Upper lobe of right lung (tissue), 1 donor: ENCODE results near the gene B3GALT5. TPM values are rescaled to one million over a fixed set of nuclear protein-coding genes. Genes with fewer than 3 reads are reported as not detected.

Experiments used
- ATAC-seq: fragments of 200-7000 bp; cut with Tn5 transposase; one replicate; pipeline ENCODE4 v1.9.1; 2020; ENCODE audit warnings: mild to moderate bottlenecking, moderate library complexity
- DNase-seq: peaks from one replicate; pipeline ENCODE4 v3.0.0-alpha.2; 2020
- H3K27ac ChIP-seq: fragments of 200-600 bp; one replicate; pipeline ENCODE4 v1.8.0; 2022
- H3K27me3 ChIP-seq: fragments of 200-600 bp; one replicate; pipeline ENCODE4 v1.8.0; 2022; ENCODE audit warnings: mild to moderate bottlenecking
- H3K36me3 ChIP-seq: fragments of 200-600 bp; one replicate; pipeline ENCODE4 v1.8.0; 2022
- H3K4me1 ChIP-seq: fragments of 200-600 bp; one replicate; pipeline ENCODE4 v1.8.0; 2022
- H3K4me3 ChIP-seq: fragments of 200-600 bp; one replicate; pipeline ENCODE4 v1.8.0; 2022; ENCODE audit warnings: mild to moderate bottlenecking
- H3K9me3 ChIP-seq: fragments of 200-600 bp; one replicate; pipeline ENCODE4 v1.8.0; 2022
- intact Hi-C: fragments of 100-400 bp; cut with DNase I; formaldehyde crosslinking; loops from one replicate; pipeline ENCODE4 v1.11.0; 2022
- total RNA-seq: library from RNA; stranded (reverse); fragmentation: NEBNext Ultra II Directional; extraction: Animal tissue kit (Norgen Biotek cat#: 25700); gene quantifications from one replicate; pipeline ENCODE4 v1.2.1, GENCODE V29; 2021
- TF ChIP-seq, protein P1 (sequence below): fragments of 200-600 bp; IDR thresholded peaks from one replicate; pipeline ENCODE4 v1.8.0; 2022; ENCODE audit warnings: antibody characterized with exemption
- donor health status: DM: no; HTN: yes; CAD: no; lungs with severe emphysema.

B3GALT5 gene
- total RNA-seq, 1 donor from 2014 or later = not detected

DNA sequence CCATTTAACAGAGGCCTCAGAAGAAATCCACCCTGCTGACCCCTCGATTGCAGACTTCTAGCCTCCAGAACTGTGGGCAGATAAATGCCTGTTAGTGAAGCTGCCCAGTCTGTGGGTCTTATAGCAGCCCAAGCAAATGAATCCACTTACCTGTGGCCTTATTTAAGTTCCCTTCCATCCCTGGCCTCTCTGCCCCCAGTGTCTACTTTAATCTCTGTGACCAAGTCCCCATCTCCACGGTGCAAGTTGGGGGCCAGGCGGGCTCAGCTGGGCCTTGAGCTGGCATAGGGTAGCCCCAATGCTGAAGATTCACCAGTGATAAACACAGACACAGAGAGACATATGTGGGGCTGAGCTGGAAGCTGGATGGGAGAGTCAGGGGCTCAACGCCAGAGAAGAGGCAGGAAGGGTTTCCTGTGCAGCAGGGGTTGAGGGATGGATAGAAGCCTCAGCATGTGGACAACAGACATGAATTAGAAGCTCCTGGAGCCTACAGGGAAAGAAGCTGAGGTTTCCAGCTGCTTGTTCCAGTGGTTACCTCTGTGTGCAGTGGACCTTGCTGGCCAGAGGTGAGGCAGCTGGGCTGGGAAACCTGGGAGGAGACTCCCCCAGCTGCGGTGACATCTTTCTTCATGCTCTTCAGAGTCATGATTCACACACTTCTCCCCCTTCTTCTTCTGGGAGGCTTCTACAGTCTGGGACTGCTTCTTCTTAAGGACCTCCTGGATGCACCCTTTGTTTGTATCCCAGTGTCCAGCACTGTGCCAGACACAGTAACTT, 13.4 kb upstream of the B3GALT5 start:
- Histone ChIP-seq H3K36me3 (no peaks in the 10 kb centered on the region), H3K4me3 (no peak overlapping the region), H3K9me3 (no peaks in the 10 kb centered on the region), H3K4me1 (no peaks in the 10 kb centered on the region), H3K27ac (no peak overlapping the region), H3K27me3 (no peaks in the 10 kb centered on the region)
- no peak for DNase-seq
- TF ChIP-seq, protein P1, sequence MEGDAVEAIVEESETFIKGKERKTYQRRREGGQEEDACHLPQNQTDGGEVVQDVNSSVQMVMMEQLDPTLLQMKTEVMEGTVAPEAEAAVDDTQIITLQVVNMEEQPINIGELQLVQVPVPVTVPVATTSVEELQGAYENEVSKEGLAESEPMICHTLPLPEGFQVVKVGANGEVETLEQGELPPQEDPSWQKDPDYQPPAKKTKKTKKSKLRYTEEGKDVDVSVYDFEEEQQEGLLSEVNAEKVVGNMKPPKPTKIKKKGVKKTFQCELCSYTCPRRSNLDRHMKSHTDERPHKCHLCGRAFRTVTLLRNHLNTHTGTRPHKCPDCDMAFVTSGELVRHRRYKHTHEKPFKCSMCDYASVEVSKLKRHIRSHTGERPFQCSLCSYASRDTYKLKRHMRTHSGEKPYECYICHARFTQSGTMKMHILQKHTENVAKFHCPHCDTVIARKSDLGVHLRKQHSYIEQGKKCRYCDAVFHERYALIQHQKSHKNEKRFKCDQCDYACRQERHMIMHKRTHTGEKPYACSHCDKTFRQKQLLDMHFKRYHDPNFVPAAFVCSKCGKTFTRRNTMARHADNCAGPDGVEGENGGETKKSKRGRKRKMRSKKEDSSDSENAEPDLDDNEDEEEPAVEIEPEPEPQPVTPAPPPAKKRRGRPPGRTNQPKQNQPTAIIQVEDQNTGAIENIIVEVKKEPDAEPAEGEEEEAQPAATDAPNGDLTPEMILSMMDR = no peak
- intact Hi-C loops = no loop called here
- no peak for ATAC-seq

GRCh38 chr21:39601187-39601928, 11.4 kb upstream of the B3GALT5 start:
- Histone ChIP-seq H3K27me3 (no peaks in the 10 kb centered on the region), H3K4me3 (no peak overlapping the region), H3K9me3 (no peaks in the 10 kb centered on the region), H3K27ac (no peak overlapping the region), H3K4me1 (no peaks in the 10 kb centered on the region), H3K36me3 (no peaks in the 10 kb centered on the region)
- ATAC-seq (peak; percentile 14), DNase-seq (no peak)
- TF ChIP-seq, protein P1 = no peak
- intact Hi-C loops = no loop called here

GRCh38 chr21:39602076-39602689, 10.6 kb upstream of the B3GALT5 start:
- intact Hi-C loops = no loop called here
- no peaks in the 10 kb centered on the region for H3K9me3 ChIP-seq
- no peak overlapping the region for H3K4me3 ChIP-seq
- TF ChIP-seq, protein P1 = no peak
- ATAC-seq (no peak), DNase-seq (no peak)
- no peaks in the 10 kb centered on the region for H3K27me3 ChIP-seq
- H3K27ac ChIP-seq = no peak overlapping the region
- no peaks in the 10 kb centered on the region for H3K36me3 ChIP-seq
- H3K4me1 ChIP-seq = no peaks in the 10 kb centered on the region

GRCh38 chr21:39602793-39603192, 9.9 kb upstream of the B3GALT5 start:
- intact Hi-C loops = no loop called here
- H3K27me3 ChIP-seq = no peaks in the 10 kb centered on the region
- H3K27ac ChIP-seq = no peak overlapping the region
- no peaks in the 10 kb centered on the region for H3K9me3 ChIP-seq
- TF ChIP-seq, protein P1 = no peak
- DNase-seq = no peak
- no peak overlapping the region for H3K4me3 ChIP-seq
- H3K4me1 ChIP-seq = no peaks in the 10 kb centered on the region
- H3K36me3 ChIP-seq = no peaks in the 10 kb centered on the region
- ATAC-seq = no peak

GRCh38 chr21:39604951-39605350, 7.8 kb upstream of the B3GALT5 start:
- Histone ChIP-seq H3K27me3 (no peaks in the 10 kb centered on the region), H3K27ac (no peak overlapping the region), H3K36me3 (no peaks in the 10 kb centered on the region), H3K9me3 (no peaks in the 10 kb centered on the region), H3K4me3 (no peak overlapping the region), H3K4me1 (no peaks in the 10 kb centered on the region)
- TF ChIP-seq, protein P1 = no peak
- intact Hi-C loops = no loop called here
- no peak for DNase-seq
- no peak for ATAC-seq
